Neuronal stem cell (in vitro differentiated cells): ENCODE measurements around the gene DPEP3. TPM values are rescaled to one million over a fixed set of nuclear protein-coding genes. Genes with fewer than 3 reads are reported as not detected.
A peak's percentile ranks its signal among the peaks of the same experiment; 100 is the strongest.

Source experiments
- DNase-seq: peaks from one replicate; pipeline ENCODE4 v3.0.0-alpha.2; 2013; ENCODE audit warnings: low spot score
- H2AFZ ChIP-seq: one replicate; pipeline ENCODE4 v1.6.1; 2013; ENCODE audit warnings: mild to moderate bottlenecking, low read length, inconsistent platforms
- H2AK5ac ChIP-seq: 2 replicates; pipeline ENCODE4 v1.6.1; 2013; ENCODE audit warnings: low read depth, mild to moderate bottlenecking, inconsistent platforms, low read length, moderate library complexity, mixed read lengths
- H2BK120ac ChIP-seq: 2 replicates; pipeline ENCODE4 v1.6.1; 2013; ENCODE audit warnings: low read depth, mild to moderate bottlenecking, inconsistent platforms, low read length, moderate library complexity, mixed read lengths
- H2BK12ac ChIP-seq: one replicate; pipeline ENCODE4 v1.6.1; 2013; ENCODE audit warnings: low read length, inconsistent platforms
- H2BK15ac ChIP-seq: 2 replicates; pipeline ENCODE4 v1.6.1; 2013; ENCODE audit warnings: mild to moderate bottlenecking, low read length, inconsistent platforms, mixed read lengths
- H2BK5ac ChIP-seq: one replicate; pipeline ENCODE4 v1.6.1; 2013; ENCODE audit warnings: inconsistent platforms, mild to moderate bottlenecking, low read length, moderate library complexity
- H3K14ac ChIP-seq: one replicate; pipeline ENCODE4 v1.6.1; 2013; ENCODE audit warnings: low read length, inconsistent platforms
- H3K18ac ChIP-seq: 2 replicates; pipeline ENCODE4 v1.6.1; 2013; ENCODE audit warnings: low read length, inconsistent platforms
- H3K23ac ChIP-seq: 2 replicates; pipeline ENCODE4 v1.6.1; 2013; ENCODE audit warnings: low read depth, mild to moderate bottlenecking, mixed read lengths, low read length, inconsistent platforms; ENCODE audit not compliant: poor library complexity
- H3K27ac ChIP-seq: replicated peaks from 3 replicates; pipeline ENCODE4 v1.5.1; 2013; ENCODE audit warnings: low read length, inconsistent platforms
- H3K27me3 ChIP-seq, 3 experiments: 2 replicates each; pipeline ENCODE4 v1.6.1; 2013; ENCODE audit warnings: low read length in 3 of 3, mild to moderate bottlenecking in 2 of 3, inconsistent platforms in 1 of 3, low read depth in 1 of 3, mixed read lengths in 1 of 3, moderate library complexity in 1 of 3; ENCODE audit not compliant: control insufficient read depth in 3 of 3, insufficient read depth in 3 of 3
- H3K36me3 ChIP-seq, 2 donors: replicated peaks in 1 of 2; 2 replicates each; pipeline ENCODE4 v1.6.1; 2013; ENCODE audit warnings: low read length in 2 of 2; ENCODE audit not compliant: control insufficient read depth in 2 of 2, insufficient read depth in 2 of 2
- H3K4ac ChIP-seq: 2 replicates; pipeline ENCODE4 v1.6.1; 2013; ENCODE audit warnings: inconsistent platforms, mild to moderate bottlenecking, low read length, moderate library complexity
- H3K4me1 ChIP-seq, 2 donors: 1 replicate in 1 of 2; 2 replicates in 1 of 2; pipeline ENCODE4 v1.6.1; 2013; ENCODE audit warnings: low read length in 2 of 2, low read depth in 1 of 2; ENCODE audit not compliant: control insufficient read depth in 2 of 2, insufficient read depth in 1 of 2
- H3K4me2 ChIP-seq: one replicate; pipeline ENCODE4 v1.6.1; 2013; ENCODE audit warnings: mild to moderate bottlenecking, low read length, inconsistent platforms; ENCODE audit not compliant: insufficient read depth, poor library complexity, severe bottlenecking
- H3K4me3 ChIP-seq, 2 donors: 2 replicates each; pipeline ENCODE4 v1.5.1; 2013; ENCODE audit warnings: low read length in 2 of 2, mild to moderate bottlenecking in 2 of 2, inconsistent platforms in 1 of 2, moderate library complexity in 1 of 2
- H3K79me1 ChIP-seq: one replicate; pipeline ENCODE4 v1.6.1; 2013; ENCODE audit warnings: low read depth, mild to moderate bottlenecking, inconsistent platforms, low read length, moderate library complexity
- H3K9ac ChIP-seq: one replicate; pipeline ENCODE4 v1.6.1; 2013; ENCODE audit warnings: mild to moderate bottlenecking, low read depth, low read length, inconsistent platforms; ENCODE audit not compliant: poor library complexity
- H3K9me3 ChIP-seq, 2 donors: replicated peaks in 1 of 2; 2 replicates each; pipeline versions ENCODE3 to v1.6.1; 2013; ENCODE audit warnings: low read length in 2 of 2, mild to moderate bottlenecking in 2 of 2, inconsistent platforms in 1 of 2, low read depth in 1 of 2, mixed read lengths in 1 of 2, moderate library complexity in 1 of 2; ENCODE audit not compliant: control insufficient read depth in 2 of 2, insufficient read depth in 1 of 2
- H4K8ac ChIP-seq: one replicate; pipeline ENCODE4 v1.6.1; 2013; ENCODE audit warnings: low read depth, mild to moderate bottlenecking, inconsistent platforms, low read length, moderate library complexity
- H4K91ac ChIP-seq: one replicate; pipeline ENCODE4 v1.6.1; 2013; ENCODE audit warnings: low read length, low read depth, mild to moderate bottlenecking, inconsistent platforms; ENCODE audit not compliant: poor library complexity
- WGBS, 2 donors: extraction: QIAGEN DNeasy Blood & Tissue Kit; methylation state at CpG; one replicate each; pipeline ENCODE4 v1.1.7; 2013; ENCODE audit warnings: missing lambda C conversion rate in 2 of 2, mixed read lengths in 1 of 2; ENCODE audit not compliant: insufficient read length in 2 of 2, insufficient replicate concordance in 1 of 2; ENCODE audit errors: extremely low coverage in 2 of 2; 5-methylcytosine and 5-hydroxymethylcytosine counted together
- small RNA-seq: library from polyadenylated mRNA; stranded (forward); fragments of <200 nt; extraction: miRNeasy Mini kit (QIAGEN cat#:217004); gene quantifications from one replicate; pipeline ENCODE3, GENCODE V24; 2013; ENCODE audit not compliant: insufficient read depth

The DPEP3 gene

GRCh38 chr16:67927131-67927941 is 53.0 kb downstream of the DPEP3 start:
- Histone ChIP-seq H3K79me1 (peaks cover 4% of the 10 kb centered on the region), H3K27me3 (no peaks in the 10 kb centered on the region), H3K4ac (no peak overlapping the region), H3K4me2 (no peak overlapping the region), H3K9ac (peak overlapping the region; percentile 72), H3K4me3 (no peak overlapping the region), H4K8ac (no peak overlapping the region), H3K27ac (no peak overlapping the region), H3K9me3 (peaks cover 0 to 2% of the 10 kb centered on the region in 2 donors), H2AK5ac (no peak overlapping the region), H3K23ac (peak overlapping the region; percentile 59), H2AFZ (no peak overlapping the region), H2BK5ac (peak overlapping the region; percentile 46), H4K91ac (no peak overlapping the region), H2BK120ac (no peak overlapping the region), H3K14ac (no peak overlapping the region), H3K36me3 (peaks cover 18 to 77% of the 10 kb centered on the region in 2 donors), H2BK15ac (no peak overlapping the region), H2BK12ac (no peak overlapping the region), H3K4me1 (no peaks in the 10 kb centered on the region), H3K18ac (no peak overlapping the region)
- WGBS, 2 donors: no CpG with 5 or more reads among the region's 22 CpGs
- DNase-seq: no peak

GRCh38 chr16:67926181-67926750 is 54.0 kb downstream of the DPEP3 start:
- Histone ChIP-seq H2AFZ (no peak overlapping the region), H2BK12ac (no peak overlapping the region), H3K4ac (no peak overlapping the region), H3K4me1 (no peaks in the 10 kb centered on the region), H2BK120ac (no peak overlapping the region), H3K27me3 (no peaks in the 10 kb centered on the region), H3K4me2 (no peak overlapping the region), H2BK5ac (no peak overlapping the region), H4K91ac (no peak overlapping the region), H2BK15ac (no peak overlapping the region), H3K36me3 (peaks cover 18 to 71% of the 10 kb centered on the region in 2 donors), H3K79me1 (peaks cover 4% of the 10 kb centered on the region), H3K27ac (no peak overlapping the region), H2AK5ac (no peak overlapping the region), H3K14ac (no peak overlapping the region), H3K4me3 (no peak overlapping the region), H3K9ac (no peak overlapping the region), H3K9me3 (peaks cover 0 to 2% of the 10 kb centered on the region in 2 donors), H4K8ac (no peak overlapping the region), H3K23ac (no peak overlapping the region), H3K18ac (no peak overlapping the region)
- no CpG with 5 or more reads among the region's 13 CpGs for WGBS, 2 donors
- DNase-seq: no peak

Small RNA genes lying within 50 kb of the gene (small RNA-seq; reads per million reads assigned to genes)
- not detected for gene RNU6-359P
